Upper lobe of left lung (tissue), 6 donors: ENCODE data around the gene MORN2. TPM values are rescaled to one million over a fixed set of nuclear protein-coding genes. Genes with fewer than 3 reads are reported as not detected.
A peak's percentile ranks its signal among the peaks of the same experiment; 100 is the strongest.

Experiments used
- ATAC-seq, 2 donors: fragments of 200-7000 bp; cut with Tn5 transposase; one replicate each; pipeline ENCODE4 v1.9.1; 2022; ENCODE audit warnings: mild to moderate bottlenecking in 2 of 2, moderate library complexity in 2 of 2; ENCODE audit not compliant: low FRiP score in 2 of 2
- DNase-seq, 2 donors: peaks; one replicate each; pipeline ENCODE4 v3.0.0-alpha.2; 2019 to 2020
- H3K27ac ChIP-seq, 4 donors: fragments of 200-600 bp; sonication (generic); one replicate each; pipeline ENCODE4 v1.5.1; 2016 to 2019
- H3K27me3 ChIP-seq, 4 donors: fragments of 200-600 bp; sonication (generic); one replicate each; pipeline ENCODE4 v1.5.1; 2017 to 2019
- H3K36me3 ChIP-seq, 4 donors: fragments of 200-600 bp; sonication (generic); one replicate each; pipeline ENCODE4 v1.5.1; 2016 to 2019
- H3K4me1 ChIP-seq, 4 donors: fragments of 200-600 bp; sonication (generic); one replicate each; pipeline ENCODE4 v1.5.1; 2018 to 2019
- H3K4me3 ChIP-seq, 4 donors: fragments of 200-600 bp; sonication (generic); one replicate each; pipeline ENCODE4 v1.5.1; 2017 to 2019; ENCODE audit warnings: mild to moderate bottlenecking in 2 of 4, moderate library complexity in 1 of 4
- H3K9me3 ChIP-seq, 4 donors: fragments of 200-600 bp; sonication (generic); one replicate each; pipeline ENCODE4 v1.5.1; 2018 to 2019
- CTCF ChIP-seq, 6 experiments: fragments of 450-650 bp in 4 of 6; fragments of 200-600 bp in 2 of 6; sonication (generic) in 2 of 6; IDR thresholded peaks; one replicate each; pipeline ENCODE4 v1.5.1; 2016 to 2019; ENCODE audit warnings: antibody characterized with exemption in 6 of 6
- EP300 ChIP-seq, 4 donors: sonication (generic); formaldehyde crosslinking; IDR thresholded peaks; one replicate each; pipeline ENCODE4 v1.5.1; 2017; ENCODE audit warnings: antibody characterized with exemption in 4 of 4, control low read depth in 2 of 4
- POLR2A ChIP-seq, 4 donors: fragments of 450-650 bp; IDR thresholded peaks; one replicate each; pipeline ENCODE4 v1.5.1; 2016 to 2017; ENCODE audit warnings: antibody characterized with exemption in 4 of 4, mild to moderate bottlenecking in 2 of 4
- POLR2AphosphoS5 ChIP-seq, 2 donors: sonication (generic); formaldehyde crosslinking; IDR thresholded peaks; one replicate each; pipeline ENCODE4 v1.5.1; 2017; ENCODE audit warnings: antibody characterized with exemption in 2 of 2
- WGBS, 2 donors: methylation state at CpG; one replicate each; pipeline ENCODE4 v1.1.5; 2017 to 2018; 5-methylcytosine and 5-hydroxymethylcytosine counted together
- total RNA-seq, 6 donors: library from RNA; depleted of rRNA in 4 of 6; stranded (reverse); fragments of >200 nt in 4 of 6; gene quantifications; one replicate each; pipeline versions ENCODE4 v1.1.0 to v1.2.1, GENCODE V29; 2016 to 2021
- donor health status: DM: no; HTN: no; CAD: no; lungs with moderate emphysema.
- donor health status: DM: no; HTN: yes; CAD: no; lungs with severe emphysema.

The MORN2 gene
- total RNA-seq, 6 donors from 2014 or later = 6.3 to 36.0 (median 12.1) TPM

- Histone ChIP-seq H3K9me3 (no peaks in the 10 kb centered on the region), H3K4me3 (peak overlapping the region; percentile 72 to 89 (median 80)), H3K27ac (peak overlapping the region; percentile 32 to 78 (median 64)), H3K27me3 (no peaks in the 10 kb centered on the region), H3K36me3 (no peaks in the 10 kb centered on the region), H3K4me1 (peaks cover 14 to 17% (median 15%) of the 10 kb centered on the region in 4 donors)
- 1 to 2% methylated on average over 6 to 8 of the region's 10 CpGs for WGBS, 2 donors
- DNase-seq = no peak
- TF ChIP-seq EP300 (IDR thresholded peaks at IDR 0.05) = no peak
- TF ChIP-seq POLR2AphosphoS5 (IDR thresholded peaks at IDR 0.05) = no peak
- no peak for TF ChIP-seq POLR2A (IDR thresholded peaks at IDR 0.05)
- no peak for TF ChIP-seq CTCF (IDR thresholded peaks at IDR 0.05)
- no peak for ATAC-seq
These were observed 575 bp upstream of the MORN2 start for GRCh38 chr2:38875227-38875575.

GRCh38 chr2:38876407-38876806 lies 631 bp downstream of the MORN2 start:
- peak overlapping the region in 2 of 4 donors; percentile 32 to 74 for H3K27ac ChIP-seq
- ATAC-seq = no peak

GRCh38 chr2:38886063-38886462 lies 10.3 kb downstream of the MORN2 start:
- TF ChIP-seq CTCF (IDR thresholded peaks at IDR 0.05) (no peak), EP300 (IDR thresholded peaks at IDR 0.05) (no peak), POLR2AphosphoS5 (IDR thresholded peaks at IDR 0.05) (no peak), POLR2A (IDR thresholded peaks at IDR 0.05) (no peak)
- H3K27me3 ChIP-seq = no peaks in the 10 kb centered on the region
- H3K36me3 ChIP-seq = peaks cover 0 to 5% (median 0%) of the 10 kb centered on the region in 4 donors
- no peaks in the 10 kb centered on the region for H3K4me1 ChIP-seq
- DNase-seq (no peak), ATAC-seq (no peak)
- no peak overlapping the region for H3K27ac ChIP-seq
- H3K9me3 ChIP-seq = no peaks in the 10 kb centered on the region
- no peak overlapping the region for H3K4me3 ChIP-seq

More at GRCh38 chr2:38876407-38876806, 631 bp downstream of the MORN2 start:
- no peak for TF ChIP-seq CTCF (IDR thresholded peaks at IDR 0.05)
- TF ChIP-seq POLR2A (IDR thresholded peaks at IDR 0.05) = no peak
- TF ChIP-seq EP300 (IDR thresholded peaks at IDR 0.05) = no peak
- TF ChIP-seq POLR2AphosphoS5 (IDR thresholded peaks at IDR 0.05) = no peak
- DNase-seq = no peak
- 35 to 44% methylated on average over 10 of the region's 10 CpGs for WGBS, 2 donors
- Histone ChIP-seq H3K9me3 (no peaks in the 10 kb centered on the region), H3K36me3 (peaks cover 0 to 5% (median 0%) of the 10 kb centered on the region in 4 donors), H3K4me1 (peaks cover 14 to 17% (median 15%) of the 10 kb centered on the region in 4 donors), H3K4me3 (peak overlapping the region; percentile 72 to 89 (median 80)), H3K27me3 (no peaks in the 10 kb centered on the region)

- no peaks in the 10 kb centered on the region for H3K9me3 ChIP-seq
- no peak for DNase-seq
- whole genome bisulfite sequencing, 2 donors = 85 to 89% methylated on average over 4 of the region's 4 CpGs
These were observed 11.6 kb downstream of the MORN2 start for GRCh38 chr2:38887347-38887746.

More at GRCh38 chr2:38887347-38887746, 11.6 kb downstream of the MORN2 start:
- Histone ChIP-seq H3K27me3 (no peaks in the 10 kb centered on the region), H3K4me3 (no peak overlapping the region), H3K4me1 (no peaks in the 10 kb centered on the region), H3K27ac (no peak overlapping the region), H3K36me3 (no peaks in the 10 kb centered on the region)
- no peak for ATAC-seq
- TF ChIP-seq POLR2A (IDR thresholded peaks at IDR 0.05) (no peak), CTCF (IDR thresholded peaks at IDR 0.05) (no peak), EP300 (IDR thresholded peaks at IDR 0.05) (no peak), POLR2AphosphoS5 (IDR thresholded peaks at IDR 0.05) (no peak)
